Measurements from ENCODE around the gene NELL2.
A peak's percentile ranks its signal among the peaks of the same experiment; 100 is the strongest.
"Not testable (repeated sequence)": the region's sequence is repeated elsewhere in the genome, so short reads cannot be mapped to it uniquely, and the experiment has no call there.

Gene NELL2

DNA sequence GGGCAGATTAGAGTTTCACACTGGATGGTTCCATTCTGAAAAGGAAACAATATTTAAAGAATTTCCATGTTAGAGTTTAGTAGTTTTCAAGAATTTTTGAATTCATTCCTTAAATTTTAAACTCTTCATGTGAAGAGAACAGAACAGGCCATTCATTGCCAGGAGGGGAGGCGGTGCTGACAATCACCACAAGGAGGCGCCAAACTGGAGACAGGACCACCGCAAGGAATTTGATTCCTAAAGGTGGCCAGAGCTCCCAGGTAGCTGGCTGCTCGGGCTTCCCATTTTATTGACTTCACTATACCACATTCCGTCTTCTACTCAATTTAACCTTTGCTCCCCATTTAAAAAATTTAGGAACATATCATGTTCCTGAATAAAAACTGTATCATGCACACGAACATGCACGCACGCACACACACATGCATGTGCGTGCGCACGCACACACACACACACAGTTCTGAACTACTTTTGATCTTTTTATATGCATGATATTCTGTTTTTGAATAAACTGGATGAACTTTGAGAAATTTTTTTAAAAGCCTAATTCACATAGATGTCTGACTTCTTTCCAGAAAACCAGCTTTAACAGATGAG lies 101.2 kb downstream of the NELL2 start:
- DNase-seq, result no peak

DNA sequence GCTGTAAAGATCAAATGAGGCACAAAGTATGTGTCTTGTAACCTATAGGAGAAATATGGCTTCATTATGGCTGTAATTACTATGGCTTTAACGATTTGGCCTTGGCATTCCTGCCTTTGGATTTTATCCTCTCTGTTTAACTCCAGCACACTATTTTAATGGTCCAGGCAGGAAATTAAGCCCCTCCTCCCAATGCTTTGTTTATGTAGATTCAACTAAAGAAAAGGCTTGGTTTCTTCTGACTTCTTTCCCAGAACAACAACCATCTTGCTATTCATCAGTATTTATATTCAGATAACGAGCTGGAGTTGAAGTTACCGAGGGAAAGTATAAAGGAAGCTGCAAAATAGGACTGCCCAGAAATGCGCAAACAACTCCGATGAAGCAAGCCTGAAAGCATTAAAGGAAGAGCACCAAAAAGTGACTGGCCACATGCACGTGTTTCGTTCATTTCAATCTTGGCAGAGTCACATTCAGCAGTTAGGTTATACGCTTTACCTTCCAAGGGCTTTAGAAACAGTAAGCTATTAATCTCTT lies 104.6 kb downstream of the NELL2 start:
- DNase-seq, result no peak

DNA sequence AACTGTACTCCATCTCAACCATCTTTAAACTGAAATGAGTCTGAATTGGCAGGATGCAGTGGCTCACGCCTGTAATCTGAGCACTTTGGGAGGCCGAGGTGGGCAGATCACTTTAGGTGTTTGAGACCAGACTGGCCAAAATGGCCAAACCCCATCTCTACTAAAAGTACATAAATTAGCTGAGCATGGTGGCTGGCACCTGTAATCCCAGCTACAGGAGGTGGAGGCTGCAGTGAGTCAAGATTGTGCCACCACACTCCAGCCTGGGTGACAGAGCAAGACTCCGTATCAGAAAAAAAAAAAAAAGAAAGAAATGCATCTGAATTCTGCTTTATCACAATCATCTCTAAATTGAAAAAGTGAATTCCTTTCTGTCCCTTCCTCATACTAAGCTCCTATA lies 110.3 kb downstream of the NELL2 start:
- no peak for DNase-seq

DNA sequence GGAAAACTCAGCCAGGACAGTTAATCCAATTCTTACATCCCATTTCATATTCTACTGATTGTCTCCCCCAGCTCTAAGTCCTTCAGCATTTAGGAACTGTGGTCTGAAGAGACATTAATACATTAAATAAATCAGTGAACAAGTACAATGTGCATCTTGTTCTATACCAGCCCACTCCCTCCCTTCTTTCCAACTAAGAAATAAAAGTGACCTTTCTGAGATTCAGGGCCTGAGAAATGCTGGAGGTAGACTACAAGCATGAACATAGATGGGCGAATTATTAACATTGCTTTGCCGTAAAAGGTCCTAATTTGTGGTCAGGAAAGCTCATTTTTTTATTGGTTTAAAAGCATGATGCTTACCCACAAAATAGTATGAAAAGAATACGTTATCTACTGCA lies 113.1 kb downstream of the NELL2 start:
- no peak for DNase-seq

DNA sequence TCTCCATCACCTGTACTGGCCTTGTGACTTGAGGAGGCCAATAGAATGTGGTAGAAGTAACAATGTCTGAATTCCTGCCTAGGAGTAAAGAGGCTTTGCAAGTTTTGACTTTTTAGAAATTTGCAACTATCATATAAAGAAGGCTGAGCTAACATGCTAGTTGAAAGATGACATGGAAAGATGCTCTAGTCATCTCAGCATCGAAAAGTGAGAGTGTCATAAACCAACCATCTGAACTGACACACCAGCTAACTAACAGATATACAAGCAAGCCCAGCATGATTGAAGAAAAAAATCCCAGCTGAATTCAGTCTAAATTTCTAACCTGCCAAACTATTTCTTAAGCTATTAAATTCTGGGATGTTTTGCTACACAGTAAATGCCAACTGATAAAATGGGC lies 116.8 kb downstream of the NELL2 start:
- DNase-seq, result no peak

DNA sequence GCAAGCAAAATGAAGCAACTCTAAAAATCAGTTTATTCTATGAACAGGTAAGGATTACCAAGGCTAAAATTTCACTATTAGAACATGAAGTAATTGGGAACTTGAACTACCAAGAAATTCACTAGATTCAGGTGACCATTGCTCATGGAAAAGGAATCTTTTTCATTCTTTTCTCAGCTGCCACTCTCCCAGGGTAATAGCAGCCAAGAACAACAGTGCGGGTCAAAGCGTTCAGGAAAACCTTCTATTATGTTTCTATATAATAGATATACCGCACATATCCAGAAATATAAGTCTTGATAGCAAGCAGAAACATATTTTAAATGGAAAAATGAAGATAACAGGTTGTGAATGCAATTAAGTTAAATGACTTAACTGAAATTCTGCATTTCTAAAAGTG lies 125.6 kb downstream of the NELL2 start:
- DNase-seq, result no peak

DNA sequence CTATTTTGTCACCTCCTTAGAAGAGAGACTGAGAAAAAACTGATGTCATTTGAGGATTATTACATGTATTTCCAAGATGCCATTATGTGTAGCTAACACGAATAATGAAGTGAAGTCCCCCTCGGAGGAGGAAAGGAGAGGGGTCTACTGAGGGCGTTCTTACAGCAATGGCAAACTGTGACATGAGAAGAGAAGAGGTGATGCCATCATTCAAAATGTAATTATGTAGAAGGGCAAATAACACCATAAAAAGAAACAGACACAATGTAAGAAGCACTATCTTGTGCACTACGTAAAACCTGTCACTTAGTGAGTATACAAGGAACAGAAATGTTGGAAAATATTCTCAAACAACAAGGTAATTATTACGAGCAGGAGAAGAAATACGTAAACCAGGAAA lies 126.5 kb downstream of the NELL2 start:
- no peak for DNase-seq

DNA sequence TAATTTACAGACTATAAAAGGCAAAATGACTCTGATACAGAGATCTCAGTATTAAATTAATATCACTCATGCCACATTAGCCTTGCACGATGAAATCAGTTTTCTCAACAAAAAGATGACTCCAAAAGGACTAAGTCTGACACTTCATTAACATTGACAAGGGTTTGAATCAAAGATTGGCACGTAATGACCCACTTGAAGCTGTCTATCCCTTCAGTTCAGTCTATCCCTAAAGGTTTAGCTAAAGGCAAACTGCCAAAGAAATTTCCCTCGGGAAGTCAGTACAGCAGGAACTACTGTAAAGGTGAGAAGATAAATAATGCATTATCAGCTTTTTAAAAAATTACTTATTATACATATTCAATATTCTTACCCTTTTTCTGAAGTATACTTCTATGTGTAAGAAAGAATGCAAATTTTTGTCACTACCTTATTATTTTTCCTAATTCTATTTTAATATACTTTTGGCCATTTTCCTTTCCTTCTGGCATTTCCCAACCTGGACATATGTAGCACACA lies 127.1 kb downstream of the NELL2 start:
- peak; percentile 66 for DNase-seq

DNA sequence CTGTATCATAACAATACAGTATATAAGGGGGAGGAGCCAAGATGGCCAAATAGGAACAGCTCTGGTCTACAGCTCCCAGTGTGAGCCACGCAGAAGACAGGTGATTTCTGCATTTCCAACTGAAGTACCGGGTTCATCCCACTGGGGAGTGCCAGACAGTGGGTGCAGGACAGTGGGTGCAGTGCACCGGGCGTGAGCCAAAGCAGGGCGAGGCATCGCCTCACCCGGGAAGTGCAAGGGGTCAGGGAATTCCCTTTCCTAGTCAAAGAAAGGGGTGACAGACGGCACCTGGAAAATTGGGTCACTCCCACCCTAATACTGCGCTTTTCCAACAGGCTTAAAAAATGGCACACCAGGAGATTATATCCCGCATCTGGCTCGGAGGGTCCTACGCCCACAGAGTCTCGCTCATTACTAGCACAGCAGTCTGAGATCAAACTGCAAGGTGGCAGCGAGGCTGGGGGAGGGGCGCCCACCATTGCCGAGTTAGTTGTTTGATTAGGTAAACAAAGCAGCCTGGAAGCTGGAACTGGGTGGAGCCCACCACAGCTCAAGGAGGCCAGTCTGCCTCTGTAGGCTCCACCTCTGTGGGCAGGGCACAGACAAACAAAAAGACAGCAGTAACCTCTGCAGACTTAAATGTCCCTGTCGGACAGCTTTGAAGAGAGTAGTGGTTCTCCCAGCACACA lies 134.7 kb downstream of the NELL2 start:
- not testable (repeated sequence) for DNase-seq

DNA sequence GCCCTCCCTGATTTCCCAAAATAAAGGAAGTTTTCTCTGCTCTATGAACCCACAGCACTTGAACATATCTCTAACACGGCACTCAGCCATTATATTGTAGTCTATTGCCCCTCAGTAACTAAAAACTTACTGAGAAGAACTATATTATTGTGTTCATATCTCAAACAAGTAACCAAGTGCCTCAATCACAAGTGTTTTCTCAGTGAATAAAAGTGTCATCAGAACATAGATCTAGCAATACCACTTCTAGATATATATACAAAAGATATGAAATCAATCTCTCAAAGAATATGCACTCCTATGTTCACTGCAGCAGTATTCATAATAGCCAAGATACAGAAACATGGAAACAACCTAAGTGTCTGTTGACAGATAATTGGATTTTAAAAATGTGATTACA lies 138.1 kb downstream of the NELL2 start:
- DNase-seq, result no peak

DNA sequence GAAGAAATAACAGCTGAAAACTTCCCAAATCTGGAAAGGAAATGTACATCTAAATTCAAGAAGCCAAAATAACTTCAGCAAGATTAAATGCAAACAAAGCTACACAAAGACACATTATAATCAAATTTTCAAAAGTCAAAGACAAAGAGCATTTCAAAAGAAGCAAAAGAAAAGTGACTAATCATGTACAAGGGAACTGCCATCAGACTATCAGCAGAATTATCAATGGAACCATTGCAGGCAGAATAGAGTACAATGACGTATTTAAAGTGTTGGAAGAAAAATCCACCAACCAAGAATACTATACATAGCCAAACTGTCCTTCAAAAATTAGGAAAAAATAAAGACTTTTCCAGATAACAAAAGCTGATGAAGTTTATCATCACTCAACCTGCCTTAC lies 147.5 kb downstream of the NELL2 start:
- no peak for DNase-seq

DNA sequence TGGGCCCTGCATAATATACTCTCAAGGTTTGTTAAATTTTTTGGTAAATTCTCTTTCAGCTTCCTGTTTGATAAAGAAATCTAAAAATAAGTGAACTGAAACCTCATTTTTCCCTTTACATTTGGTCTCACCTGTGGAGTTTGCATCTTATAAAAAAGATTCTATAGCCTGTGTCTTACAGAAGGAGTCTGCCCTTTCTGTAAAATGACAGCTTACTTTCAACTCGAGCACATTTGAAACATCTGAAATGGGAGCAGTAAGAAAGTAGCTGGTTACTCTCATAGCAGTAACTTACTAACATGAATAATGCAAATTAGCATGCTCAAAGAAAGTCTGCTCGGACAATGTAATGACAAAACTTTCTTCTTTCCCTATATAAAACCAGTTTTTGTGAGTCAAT lies 155.8 kb downstream of the NELL2 start:
- DNase-seq, result no peak

DNA sequence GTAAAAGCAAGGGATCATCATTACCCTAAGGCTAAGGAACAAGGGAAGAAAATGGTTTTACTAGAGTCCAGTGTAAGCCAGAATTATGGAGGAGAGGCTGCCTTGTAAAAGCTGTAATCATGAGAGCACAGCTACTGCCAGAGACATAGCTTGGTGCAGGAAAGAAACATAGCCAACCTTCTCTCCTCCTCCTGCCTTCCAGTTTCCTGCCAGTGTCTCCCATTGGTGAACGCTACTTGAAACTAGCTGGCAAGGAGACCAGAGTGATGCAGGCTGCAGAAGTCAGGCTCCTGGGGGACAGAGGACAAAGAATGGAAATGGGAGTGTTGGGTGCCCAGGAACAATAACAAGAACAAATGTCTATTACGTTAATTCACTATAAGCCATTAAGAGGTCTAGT lies 158.5 kb downstream of the NELL2 start:
- DNase-seq, result no peak

DNA sequence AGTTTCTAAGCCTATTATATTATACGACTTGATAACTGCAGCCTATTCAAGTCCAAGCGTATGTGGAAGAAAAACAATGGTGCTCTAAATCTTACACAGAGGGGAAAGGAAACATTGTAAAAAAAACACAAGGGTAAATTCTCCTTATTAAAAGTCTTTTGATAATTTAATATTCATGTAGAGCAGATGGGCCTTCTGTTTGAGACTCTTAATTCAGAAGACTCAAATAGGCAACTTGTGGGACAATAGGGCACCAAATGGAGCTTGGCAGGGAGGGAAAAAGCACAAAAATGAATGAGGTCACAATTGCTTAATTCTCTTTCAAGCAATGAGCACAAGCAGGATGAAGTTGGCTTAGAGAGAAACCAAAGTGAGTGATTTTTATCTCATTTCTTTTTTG lies 159.4 kb downstream of the NELL2 start:
- DNase-seq, result no peak

DNA sequence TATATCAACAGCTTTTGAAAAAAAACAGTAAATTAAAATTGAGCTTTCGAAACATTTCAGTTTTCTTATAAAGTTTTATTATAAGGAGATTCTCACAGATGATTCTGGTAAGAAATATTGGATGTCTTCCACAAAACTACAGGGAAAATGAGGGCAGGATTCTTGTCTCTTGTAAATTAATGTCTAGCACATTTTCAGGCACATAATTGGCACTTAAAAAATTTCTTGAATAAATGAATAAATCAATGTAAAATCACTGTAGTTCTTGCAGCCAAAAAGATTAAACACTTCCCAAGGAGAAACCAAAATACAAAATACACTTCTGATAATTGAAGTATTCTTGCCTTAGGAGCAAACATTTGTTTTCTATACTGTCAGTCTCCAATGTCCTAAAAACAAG lies 164.4 kb downstream of the NELL2 start:
- no peak for DNase-seq

DNA sequence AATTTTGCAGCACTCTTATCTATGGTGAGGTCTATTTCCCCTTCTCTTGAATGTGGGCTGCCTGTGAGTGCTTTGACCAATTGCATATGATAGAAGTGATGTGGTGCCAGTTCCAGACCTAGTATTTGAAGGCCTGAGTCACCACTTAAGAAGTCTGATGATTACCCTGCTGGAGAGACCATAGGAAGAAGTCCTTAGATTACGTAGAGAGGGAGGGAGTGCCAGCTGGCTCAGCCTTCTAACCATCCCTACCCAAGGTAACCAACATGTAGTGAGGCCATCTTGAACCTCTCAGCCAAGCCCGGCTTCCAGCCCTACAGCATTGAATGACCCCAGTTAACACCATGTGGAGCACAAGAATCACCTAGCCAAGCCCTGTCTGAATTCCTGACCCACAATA lies 166.9 kb downstream of the NELL2 start:
- DNase-seq, result no peak

DNA sequence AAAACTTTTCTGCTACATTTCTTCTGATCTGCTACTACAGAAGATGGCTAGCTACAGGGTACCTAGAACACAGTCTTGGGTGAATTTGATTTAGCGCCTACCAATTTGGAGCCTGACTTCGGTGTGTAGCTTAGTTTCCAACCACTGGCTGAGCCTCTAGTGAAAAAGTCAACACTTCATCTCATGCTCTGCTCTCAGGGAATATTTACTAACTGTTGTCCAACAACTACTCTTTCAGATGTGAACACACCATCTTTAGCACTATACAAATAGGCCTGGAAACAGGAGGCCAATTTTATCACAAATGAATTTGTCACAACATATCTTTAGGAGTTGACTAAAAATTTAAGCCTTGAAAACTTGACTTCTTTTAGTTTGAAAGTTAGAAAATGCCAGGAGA lies 167.9 kb downstream of the NELL2 start:
- DNase-seq, result no peak

DNA sequence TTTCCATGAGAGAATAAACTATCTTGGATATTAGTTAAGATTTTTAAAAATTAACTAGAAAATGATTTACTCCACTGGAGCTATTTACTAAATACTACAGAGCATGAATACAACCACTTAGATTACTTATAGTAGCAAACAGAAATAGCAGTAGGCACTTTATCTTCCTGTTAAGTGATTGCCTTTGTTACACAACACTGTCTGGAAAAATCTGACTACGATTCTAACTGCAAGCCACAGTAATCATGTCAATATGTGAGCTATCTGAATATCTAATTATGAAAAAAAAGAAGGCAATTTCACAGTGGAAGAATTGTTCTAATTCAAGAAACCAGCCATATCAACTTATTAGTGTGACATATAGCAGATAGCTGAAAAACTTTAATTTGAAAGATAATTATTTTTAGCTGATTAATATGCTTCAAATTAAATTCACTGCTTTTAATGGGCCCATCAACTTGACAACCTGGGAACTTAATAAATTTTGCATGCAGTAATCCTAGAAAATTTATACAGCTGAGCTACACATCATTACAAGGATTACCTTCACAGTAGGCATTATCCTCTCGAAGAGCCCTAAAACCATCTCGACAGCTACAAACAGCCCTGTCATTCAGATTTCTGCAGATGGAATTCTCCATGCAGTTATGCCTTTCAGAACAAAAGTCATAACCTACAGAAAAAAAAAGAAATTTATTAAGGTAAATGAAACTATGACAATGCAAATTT lies 172.8 kb downstream of the NELL2 start:
- DNase-seq, result no peak

DNA sequence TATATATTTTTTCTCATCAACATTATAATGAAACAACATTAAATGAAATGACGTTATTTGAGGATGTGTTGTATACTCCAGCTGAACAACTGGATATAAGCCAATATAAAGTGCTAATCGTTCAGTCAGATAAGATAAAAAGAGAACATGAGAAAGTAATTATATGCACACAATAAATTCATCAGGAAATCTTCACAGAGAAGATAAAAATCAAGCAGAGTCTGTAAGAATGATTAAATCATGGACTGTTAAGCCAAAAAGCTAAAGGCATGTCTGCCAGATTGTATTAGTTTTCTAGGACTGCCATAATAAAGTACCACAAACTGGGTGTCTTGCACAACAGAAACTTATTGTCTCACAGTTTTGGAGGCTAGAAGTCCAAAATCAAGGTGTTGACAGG lies 178.6 kb downstream of the NELL2 start:
- DNase-seq, result no peak

DNA sequence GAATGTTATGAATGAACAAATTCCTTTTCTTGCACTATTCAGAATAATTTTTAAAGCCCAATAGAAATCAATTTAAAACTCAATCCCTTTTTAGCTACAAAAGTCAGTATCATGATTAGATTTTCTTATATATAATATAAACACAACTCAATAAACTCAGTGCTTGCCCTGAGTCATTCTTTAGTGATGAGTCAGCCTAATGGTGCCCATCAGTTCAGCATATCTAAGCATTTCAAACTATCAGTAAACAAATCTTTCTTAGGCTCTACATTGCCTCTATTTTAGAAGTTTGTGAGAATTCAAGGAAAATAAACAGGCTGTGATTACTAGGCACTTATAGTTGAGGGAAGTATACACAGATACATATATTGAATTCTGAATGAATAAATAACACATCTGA lies 179.6 kb downstream of the NELL2 start:
- no peak for DNase-seq

DNA sequence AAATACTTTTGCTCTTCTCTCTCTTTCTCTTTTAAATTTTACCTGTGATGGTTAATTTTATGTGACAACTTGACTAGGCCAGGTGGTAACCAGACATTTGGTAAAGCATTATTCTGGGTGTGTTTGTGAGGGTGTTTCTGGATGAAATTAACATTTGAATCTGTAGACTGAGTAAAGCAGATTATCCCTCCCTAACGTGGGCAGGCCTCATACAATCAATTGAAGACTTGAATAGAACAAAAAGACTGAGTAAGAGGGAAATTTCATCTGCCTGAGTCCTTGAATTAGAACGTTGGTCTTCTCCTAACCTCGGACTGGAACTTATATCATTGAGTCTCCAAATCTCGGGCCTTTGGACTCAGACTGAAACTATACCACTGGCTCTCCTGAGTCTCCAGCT lies 182.1 kb downstream of the NELL2 start:
- DNase-seq, result no peak

DNA sequence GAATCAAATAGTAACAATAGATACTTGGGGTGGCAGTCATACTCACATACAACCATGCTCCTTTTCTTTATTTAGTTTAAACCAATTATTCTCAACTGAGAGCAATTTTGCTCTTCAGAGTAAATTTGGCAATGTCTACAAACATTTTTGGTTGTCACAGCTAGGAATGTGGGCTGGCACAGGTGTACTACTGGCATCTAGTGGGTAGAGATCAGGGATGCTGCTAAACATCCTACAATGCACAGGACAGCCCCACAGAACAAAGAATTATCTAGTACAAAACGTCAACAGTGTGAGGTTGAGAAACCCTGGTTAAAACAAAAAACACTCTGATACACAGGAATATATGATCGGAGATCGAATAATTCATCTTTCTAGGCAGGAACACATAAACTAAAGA lies 186.5 kb downstream of the NELL2 start:
- DNase-seq, result no peak

DNA sequence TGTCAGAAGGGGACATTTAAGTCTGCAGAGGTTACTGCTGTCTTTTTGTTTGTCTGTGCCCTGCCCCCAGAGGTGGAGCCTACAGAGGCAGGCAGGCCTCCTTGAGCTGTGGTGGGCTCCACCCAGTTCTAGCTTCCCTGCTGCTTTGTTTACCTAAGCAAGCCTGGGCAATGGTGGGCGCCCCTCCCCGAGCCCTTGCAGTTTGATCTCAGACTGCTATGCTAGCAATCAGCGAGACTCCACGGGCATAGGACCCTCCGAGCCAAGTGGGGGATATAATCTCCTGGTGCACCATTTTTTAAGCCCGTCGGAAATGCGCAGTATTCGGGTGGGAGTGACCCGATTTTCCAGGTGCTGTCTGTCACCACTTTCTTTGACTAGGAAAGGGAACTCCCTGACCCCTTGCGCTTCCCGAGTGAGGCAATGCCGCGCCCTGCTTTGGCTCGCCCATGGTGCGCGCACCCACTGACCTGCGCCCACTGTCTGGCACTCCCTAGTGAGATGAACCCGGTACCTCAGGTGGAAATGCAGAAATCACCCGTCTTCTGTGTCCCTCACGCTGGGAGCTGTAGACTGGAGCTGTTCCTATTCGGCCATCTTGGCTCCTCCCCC lies 189.2 kb downstream of the NELL2 start:
- DNase-seq, result not testable (repeated sequence)

DNA sequence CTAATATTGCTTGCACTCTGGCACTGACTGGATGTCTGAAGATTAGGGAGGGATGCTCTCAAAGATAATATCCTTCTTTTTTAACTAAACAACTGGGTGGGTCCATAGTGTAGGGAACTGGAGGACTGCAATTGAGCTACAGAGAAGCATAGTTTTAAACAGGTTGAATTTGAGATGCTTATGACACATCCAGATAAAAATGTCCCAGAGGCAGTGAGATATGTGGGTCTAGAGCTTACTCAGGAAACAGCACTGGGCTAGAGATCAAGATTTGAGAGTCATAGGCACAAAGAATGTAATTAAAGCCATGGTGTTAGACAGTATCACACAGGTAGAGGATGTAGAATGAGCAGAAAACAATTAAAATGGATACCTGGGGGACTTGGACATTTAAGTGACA lies 198.4 kb downstream of the NELL2 start:
- DNase-seq, result no peak

Data from NCI-H1092 (cell line).